Measurements from ENCODE around the gene C1D.
A peak's percentile ranks its signal among the peaks of the same experiment; 100 is the strongest.

Gene C1D

DNA sequence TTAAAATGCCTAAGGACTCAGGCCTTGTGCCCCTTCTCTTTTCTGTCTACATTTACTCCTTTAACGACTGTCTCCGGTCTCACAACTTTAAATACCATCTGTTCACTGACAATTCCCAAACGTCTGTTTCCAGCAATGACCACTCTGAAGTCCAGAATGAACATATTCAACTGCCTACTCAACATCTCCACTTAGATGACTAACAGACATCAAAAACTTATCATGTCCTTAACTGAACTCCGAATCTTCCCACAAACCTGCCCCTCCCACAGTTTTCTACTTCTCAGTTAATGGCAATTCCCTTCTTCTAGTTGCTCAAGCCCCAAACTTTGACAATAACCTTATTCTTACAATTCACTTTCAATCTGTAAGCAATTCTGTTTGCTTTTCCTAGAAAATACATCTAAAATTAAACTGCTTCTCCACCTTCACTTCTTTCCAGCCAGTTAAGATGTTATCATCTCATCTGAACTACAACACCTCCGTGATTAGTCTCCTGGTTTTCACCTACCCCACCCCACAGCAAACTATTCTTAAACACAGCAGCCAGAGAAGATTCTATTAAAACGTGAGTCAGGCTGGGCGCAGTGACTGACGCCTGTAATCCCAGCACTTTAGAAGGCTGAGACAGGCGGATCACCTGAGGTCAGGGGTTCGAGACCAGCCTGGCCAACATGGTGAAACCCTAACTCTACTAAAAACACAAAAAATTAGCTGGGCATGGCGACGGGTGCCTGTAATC, 2.8 kb downstream of the C1D start:
- no peak for DNase-seq (ENCODE audit: low read depth in 2 of 2)

DNA sequence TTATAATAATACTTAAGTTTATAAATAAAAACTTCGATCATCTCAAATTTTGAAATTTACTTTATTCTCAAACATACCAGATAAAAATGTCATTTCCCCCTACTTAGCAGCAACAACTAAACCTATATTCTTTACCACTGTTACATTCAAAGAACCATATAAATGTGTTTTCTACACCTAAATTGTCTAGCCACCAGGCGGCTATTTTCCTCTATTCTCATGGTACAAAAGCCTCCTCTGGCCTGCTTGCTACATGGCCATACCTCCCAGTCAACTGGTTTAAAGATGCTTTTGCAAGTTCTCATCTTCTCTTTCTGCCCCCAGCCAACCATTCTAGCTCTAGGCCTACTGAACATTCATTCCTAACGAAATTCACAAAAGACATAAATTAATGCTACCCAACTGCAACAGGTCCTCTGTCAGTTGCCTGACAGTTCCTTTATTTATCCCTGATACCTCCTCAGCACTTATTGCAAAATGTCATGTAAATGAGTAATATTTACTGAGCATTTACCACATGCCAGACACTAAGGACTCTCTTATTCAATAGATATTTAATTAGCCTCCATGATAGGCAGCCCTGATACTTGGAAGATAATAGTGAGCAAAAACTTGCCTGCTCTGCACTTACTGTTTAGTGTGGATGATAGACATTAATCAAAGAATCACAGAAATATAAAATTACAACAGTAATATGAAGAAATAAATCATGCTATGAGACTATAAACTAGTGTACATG, 5.0 kb downstream of the C1D start:
- no peak for DNase-seq (ENCODE audit: low read depth in 2 of 2)

- no peak for DNase-seq (ENCODE audit: low read depth in 2 of 2)
Measured at GRCh38 chr2:68052717-68053422, 9.9 kb downstream of the C1D start.

DNA sequence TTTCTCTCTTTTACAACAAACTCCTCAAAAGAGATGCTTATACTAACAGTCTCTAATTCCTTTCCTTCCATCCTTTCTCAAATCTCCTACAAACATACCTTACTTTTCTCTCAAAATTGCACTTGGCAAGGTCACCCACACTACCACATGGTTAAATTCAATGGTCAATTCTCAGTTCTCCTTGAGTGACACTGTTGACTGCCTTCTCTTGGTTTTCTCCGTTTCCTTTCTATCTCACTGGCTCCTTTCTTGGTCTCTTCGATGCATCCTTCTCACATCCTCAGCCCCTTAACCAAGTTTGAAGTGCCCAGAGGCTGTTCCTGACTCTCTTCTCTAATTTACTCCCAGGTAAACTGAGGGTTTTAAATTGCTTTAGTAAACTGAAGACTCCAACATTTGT, 12.5 kb downstream of the C1D start:
- no peak for DNase-seq (ENCODE audit: low read depth in 2 of 2)

DNA sequence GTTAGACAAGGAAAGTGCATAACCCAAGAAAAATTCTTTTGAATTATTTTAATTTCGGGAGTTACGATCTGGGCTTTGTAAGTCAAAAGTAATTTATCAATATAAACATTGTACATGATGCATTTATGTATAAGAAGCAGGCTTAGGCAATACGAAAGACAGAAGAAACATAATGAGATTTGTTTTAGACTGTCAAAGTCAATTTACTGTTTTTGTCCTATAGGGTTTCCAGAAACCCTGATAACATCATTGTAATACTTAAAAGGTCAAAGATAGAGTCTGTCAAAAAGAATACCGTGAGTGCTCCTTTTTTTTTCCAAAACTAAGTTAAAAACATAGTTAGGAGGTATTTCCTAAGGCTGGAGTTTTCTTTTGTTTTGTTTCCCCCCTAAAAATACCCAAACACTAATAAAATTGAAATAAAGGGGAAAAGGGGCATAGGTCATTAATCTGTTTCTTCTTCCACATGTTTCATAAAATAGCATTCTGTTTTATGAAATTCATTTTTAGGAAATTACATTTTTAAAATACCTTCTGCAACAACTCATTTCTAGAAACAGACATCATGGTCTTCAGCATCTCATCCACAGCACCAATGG, 16.1 kb downstream of the C1D start:
- DNase-seq (ENCODE audit: low read depth in 2 of 2): no peak

GRCh38 chr2:68046224-68046623, 16.6 kb downstream of the C1D start:
- no peak for DNase-seq (ENCODE audit: low read depth in 2 of 2)

DNA sequence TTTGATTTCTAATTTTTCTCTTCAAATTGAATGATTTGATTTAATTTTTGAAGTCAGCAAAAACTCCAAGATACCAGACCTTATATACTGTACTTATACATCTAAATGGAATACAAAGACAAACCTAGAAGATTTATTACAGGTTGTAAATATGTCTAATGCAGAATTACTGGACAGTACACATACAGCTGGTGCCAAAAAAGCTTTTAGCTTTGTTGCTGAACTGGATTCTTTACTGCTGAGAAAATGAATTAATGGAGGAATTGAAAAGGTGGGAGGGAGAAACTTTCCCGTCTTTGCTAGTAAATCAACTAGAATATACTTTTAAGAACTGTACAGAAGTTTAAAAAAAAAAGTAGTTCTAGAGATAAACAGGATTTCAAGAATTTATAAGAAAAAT, 17.5 kb downstream of the C1D start:
- no peak for DNase-seq (ENCODE audit: low read depth in 2 of 2)

- peak; percentile 47 to 51 for DNase-seq (ENCODE audit: low read depth in 2 of 2)
Measured at GRCh38 chr2:68044099-68044498, 18.7 kb downstream of the C1D start.

- no peak for DNase-seq (ENCODE audit: low read depth in 2 of 2)
Measured at GRCh38 chr2:68043695-68044094, 19.1 kb downstream of the C1D start.

GRCh38 chr2:68043032-68043431, 19.8 kb downstream of the C1D start:
- DNase-seq (ENCODE audit: low read depth in 2 of 2): no peak

- DNase-seq (ENCODE audit: low read depth in 2 of 2): no peak
Measured at GRCh38 chr2:68041704-68042245, 21.0 kb downstream of the C1D start.

- no peak for DNase-seq (ENCODE audit: low read depth in 2 of 2)
Measured at GRCh38 chr2:68040078-68040477, 22.7 kb downstream of the C1D start.

DNA sequence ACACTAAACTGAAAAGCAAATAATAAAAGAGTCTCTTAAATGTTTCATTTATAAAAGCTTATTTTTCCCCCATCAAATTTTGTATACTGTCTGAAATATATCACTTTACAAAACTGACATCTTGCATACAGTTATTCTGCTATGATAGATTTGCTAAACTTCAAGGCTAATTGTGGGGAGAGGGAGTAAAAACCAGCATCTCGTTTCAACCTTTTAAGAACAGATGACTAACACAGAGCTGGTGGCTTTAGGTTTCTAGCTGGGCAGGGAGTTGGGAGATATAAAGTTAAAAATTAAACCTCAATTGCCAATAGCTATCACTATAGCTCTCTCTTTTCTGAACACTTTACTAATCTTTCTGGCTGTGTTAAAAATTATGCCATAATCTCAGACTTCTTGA, 23.5 kb downstream of the C1D start:
- no peak for DNase-seq (ENCODE audit: low read depth in 2 of 2)

DNA sequence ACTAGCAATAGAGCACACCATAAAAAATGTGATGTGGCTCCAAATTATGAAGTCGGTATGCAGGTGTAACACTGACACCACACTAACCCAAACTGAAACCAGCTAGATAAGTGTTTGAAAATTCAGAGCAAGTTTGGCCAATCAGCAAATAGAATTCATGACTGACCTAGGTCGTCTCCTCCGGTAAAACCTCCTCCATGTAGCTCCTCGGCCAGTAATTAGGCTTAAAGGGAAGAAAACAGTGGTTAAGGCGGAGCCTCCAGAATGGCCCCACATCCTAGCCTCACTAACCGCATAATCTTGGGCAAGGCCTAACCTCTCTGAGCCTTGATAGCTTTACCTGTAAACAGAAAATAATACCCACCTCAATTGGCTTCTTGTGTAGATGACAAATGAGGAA, 30.1 kb downstream of the C1D start:
- no peak for DNase-seq (ENCODE audit: low read depth in 2 of 2)

DNA sequence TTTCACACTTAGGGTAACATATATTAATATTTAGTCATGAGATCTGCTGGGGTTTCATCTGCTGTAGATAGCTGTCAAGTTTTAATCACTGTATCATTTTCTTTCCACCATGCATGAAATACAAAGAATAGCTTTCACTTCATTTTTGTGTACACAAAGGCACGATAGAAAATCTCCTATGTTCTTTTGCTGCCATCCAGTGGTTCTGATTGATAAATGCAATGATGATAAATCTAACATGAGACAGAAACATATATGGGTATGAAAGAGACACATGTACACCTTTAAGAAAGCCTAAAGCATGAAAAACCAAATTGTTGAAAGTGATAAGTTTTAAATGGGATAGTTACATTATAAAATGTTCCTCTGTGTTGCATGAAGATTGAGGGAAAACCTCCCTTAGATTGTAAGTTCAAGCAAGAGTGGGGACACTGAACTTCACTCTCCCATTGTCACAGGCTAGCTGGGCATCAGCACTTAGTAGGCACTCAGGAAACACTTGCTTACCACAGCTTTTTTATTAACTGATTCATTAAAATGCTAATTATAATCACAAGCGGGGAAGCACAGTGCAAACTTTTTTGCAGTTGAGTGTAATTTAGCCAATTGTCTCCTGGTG, 31.2 kb downstream of the C1D start:
- peak; percentile 43 to 51 for DNase-seq (ENCODE audit: low read depth in 2 of 2)

- DNase-seq (ENCODE audit: low read depth in 2 of 2): no peak
Measured at GRCh38 chr2:68031043-68031442, 31.8 kb downstream of the C1D start.

- DNase-seq (ENCODE audit: low read depth in 2 of 2): no peak
Measured at GRCh38 chr2:68030529-68030928, 32.3 kb downstream of the C1D start.

GRCh38 chr2:68027959-68028358, 34.8 kb downstream of the C1D start:
- DNase-seq (ENCODE audit: low read depth in 2 of 2): peak in 1 of 2 experiments; percentile 23

DNA sequence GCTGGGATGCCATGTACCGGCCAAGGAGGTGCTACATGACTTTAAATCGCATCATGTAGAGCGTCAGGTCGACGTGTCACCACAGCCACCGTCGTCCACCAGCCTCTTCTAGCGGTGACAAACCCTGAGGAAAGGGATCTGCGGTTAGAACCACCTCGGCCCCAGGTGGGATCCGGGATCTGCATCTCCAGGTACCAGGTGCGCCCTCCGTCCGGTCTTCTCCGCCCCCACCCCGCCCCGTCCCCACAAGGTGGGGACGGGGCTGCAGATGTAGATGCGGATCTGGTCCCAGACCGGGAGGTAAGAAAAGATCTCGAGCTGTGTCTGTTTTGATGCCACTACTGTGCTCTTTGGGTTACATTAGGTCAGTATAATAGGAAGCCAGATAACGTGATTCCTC, 38.4 kb downstream of the C1D start:
- no peak for DNase-seq (ENCODE audit: low read depth in 2 of 2)

DNA sequence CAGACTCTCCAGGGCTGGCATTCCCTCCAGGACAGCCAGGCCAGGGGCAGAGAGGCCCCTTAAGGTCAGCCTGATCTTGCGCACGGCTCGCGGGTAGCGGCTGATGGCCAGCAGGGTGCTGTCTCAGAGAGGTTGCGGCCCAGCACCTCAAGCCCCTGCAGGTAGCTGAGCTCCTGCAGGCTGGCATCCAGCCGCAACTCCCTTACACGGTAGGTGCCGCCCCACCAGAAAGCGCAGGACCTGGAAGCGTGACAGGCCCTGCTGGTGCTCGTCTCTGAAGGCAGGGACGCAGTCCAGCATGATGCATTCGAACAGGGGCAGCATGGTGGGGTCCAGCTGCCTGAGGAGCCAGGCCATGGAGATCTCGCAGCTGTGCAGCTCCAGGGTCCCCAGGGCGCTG, 38.9 kb downstream of the C1D start:
- no peak for DNase-seq (ENCODE audit: low read depth in 2 of 2)

- no peak for DNase-seq (ENCODE audit: low read depth in 2 of 2)
Measured at GRCh38 chr2:68018727-68019126, 44.1 kb downstream of the C1D start.

DNA sequence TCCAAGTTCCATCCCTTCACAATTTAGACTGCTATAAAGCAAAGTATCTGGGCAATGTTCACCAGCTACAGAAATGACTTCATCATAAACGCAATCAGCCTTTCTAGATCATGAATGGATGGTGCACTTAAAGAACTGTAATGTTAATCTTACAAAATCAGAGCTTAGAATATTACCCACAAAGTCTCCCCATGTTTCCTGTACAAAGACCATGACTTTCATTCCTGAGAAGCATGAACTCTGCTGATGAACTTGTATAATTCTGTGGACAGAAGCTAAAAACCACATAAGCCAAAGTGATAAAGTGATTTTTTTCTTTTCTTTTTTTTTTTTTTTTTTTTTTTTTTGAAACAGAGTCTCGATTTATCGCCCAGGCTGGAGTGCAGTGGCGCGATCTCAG, 53.3 kb downstream of the C1D start:
- no peak for DNase-seq (ENCODE audit: low read depth in 2 of 2)
